ENCODE measurements around the gene KLHL30.

KLHL30 gene

GRCh38 chr2:238174291-238174690 is 35.8 kb downstream of the KLHL30 start:
- no peak for DNase-seq (ENCODE audit: low read depth)
- H3K4me3 ChIP-seq (ENCODE audit: low read depth, low read length), result no peak overlapping the region
- no peak for TF ChIP-seq CTCF (IDR thresholded peaks at IDR 0.05; ENCODE audit: low read depth, low read length, missing control alignments)
- in situ Hi-C loops (cut with HindIII; ENCODE audit: low sequenced_read_pairs), result no loop called here

GRCh38 chr2:238174701-238175100 is 36.2 kb downstream of the KLHL30 start:
- H3K4me3 ChIP-seq (ENCODE audit: low read depth, low read length), result no peak overlapping the region
- TF ChIP-seq CTCF (IDR thresholded peaks at IDR 0.05; ENCODE audit: low read depth, low read length, missing control alignments), result no peak
- no peak for DNase-seq (ENCODE audit: low read depth)
- in situ Hi-C loops (cut with HindIII; ENCODE audit: low sequenced_read_pairs), result no loop called here

- no peak for DNase-seq (ENCODE audit: low read depth)
- no peak overlapping the region for H3K4me3 ChIP-seq (ENCODE audit: low read depth, low read length)
- no peak for TF ChIP-seq CTCF (IDR thresholded peaks at IDR 0.05; ENCODE audit: low read depth, low read length, missing control alignments)
- in situ Hi-C loops (cut with HindIII; ENCODE audit: low sequenced_read_pairs), result no loop called here
Observed at GRCh38 chr2:238176613-238177012, 38.1 kb downstream of the KLHL30 start.

GRCh38 chr2:238180554-238180953 is 42.1 kb downstream of the KLHL30 start:
- in situ Hi-C loops (cut with HindIII; ENCODE audit: low sequenced_read_pairs), result no loop called here
- no peak for DNase-seq (ENCODE audit: low read depth)
- TF ChIP-seq CTCF (IDR thresholded peaks at IDR 0.05; ENCODE audit: low read depth, low read length, missing control alignments), result no peak
- no peak overlapping the region for H3K4me3 ChIP-seq (ENCODE audit: low read depth, low read length)

GRCh38 chr2:238182362-238182761 is 43.9 kb downstream of the KLHL30 start:
- TF ChIP-seq CTCF (IDR thresholded peaks at IDR 0.05; ENCODE audit: low read depth, low read length, missing control alignments), result no peak
- no peak for DNase-seq (ENCODE audit: low read depth)
- in situ Hi-C loops (cut with HindIII; ENCODE audit: low sequenced_read_pairs), result no loop called here
- H3K4me3 ChIP-seq (ENCODE audit: low read depth, low read length), result no peak overlapping the region

GRCh38 chr2:238183821-238184220 is 45.4 kb downstream of the KLHL30 start:
- H3K4me3 ChIP-seq (ENCODE audit: low read depth, low read length), result no peak overlapping the region
- in situ Hi-C loops (cut with HindIII; ENCODE audit: low sequenced_read_pairs), result no loop called here
- TF ChIP-seq CTCF (IDR thresholded peaks at IDR 0.05; ENCODE audit: low read depth, low read length, missing control alignments), result no peak
- no peak for DNase-seq (ENCODE audit: low read depth)

Data from astrocyte of the cerebellum (primary cell).